GM12801 (cell line): ENCODE measurements around the gene NDUFA9.

ENCODE experiments used
- TF ChIP-seq, protein P1 (sequence below): IDR thresholded peaks from one replicate; pipeline ENCODE4 v1.5.1; 2011; ENCODE audit warnings: control low read depth; ENCODE audit not compliant: insufficient read length; ENCODE audit errors: extremely low read depth

Gene NDUFA9

DNA sequence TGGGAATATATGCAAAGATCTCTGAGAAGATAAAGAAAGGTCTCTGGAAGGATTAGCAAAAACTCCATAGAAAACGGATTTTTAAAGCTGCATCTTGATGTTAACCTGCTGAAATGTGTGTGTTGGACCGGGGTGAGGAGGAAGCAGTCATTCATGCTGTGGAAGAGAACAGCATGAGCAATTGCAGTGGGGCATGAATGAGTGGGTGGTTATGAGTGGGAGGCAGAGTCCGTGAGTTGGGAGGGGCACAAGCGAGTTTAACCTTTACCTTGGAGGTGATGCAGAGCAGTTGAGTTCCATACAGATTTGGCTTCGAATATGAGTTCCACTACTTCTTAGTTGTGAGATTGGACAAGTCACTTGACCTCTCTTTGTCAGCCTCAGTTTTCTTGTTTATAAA is 41.8 kb downstream of the NDUFA9 start:
- TF ChIP-seq, protein P1, sequence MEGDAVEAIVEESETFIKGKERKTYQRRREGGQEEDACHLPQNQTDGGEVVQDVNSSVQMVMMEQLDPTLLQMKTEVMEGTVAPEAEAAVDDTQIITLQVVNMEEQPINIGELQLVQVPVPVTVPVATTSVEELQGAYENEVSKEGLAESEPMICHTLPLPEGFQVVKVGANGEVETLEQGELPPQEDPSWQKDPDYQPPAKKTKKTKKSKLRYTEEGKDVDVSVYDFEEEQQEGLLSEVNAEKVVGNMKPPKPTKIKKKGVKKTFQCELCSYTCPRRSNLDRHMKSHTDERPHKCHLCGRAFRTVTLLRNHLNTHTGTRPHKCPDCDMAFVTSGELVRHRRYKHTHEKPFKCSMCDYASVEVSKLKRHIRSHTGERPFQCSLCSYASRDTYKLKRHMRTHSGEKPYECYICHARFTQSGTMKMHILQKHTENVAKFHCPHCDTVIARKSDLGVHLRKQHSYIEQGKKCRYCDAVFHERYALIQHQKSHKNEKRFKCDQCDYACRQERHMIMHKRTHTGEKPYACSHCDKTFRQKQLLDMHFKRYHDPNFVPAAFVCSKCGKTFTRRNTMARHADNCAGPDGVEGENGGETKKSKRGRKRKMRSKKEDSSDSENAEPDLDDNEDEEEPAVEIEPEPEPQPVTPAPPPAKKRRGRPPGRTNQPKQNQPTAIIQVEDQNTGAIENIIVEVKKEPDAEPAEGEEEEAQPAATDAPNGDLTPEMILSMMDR: no peak
